ENCODE results near the gene SRCAP.

SRCAP gene

DNA sequence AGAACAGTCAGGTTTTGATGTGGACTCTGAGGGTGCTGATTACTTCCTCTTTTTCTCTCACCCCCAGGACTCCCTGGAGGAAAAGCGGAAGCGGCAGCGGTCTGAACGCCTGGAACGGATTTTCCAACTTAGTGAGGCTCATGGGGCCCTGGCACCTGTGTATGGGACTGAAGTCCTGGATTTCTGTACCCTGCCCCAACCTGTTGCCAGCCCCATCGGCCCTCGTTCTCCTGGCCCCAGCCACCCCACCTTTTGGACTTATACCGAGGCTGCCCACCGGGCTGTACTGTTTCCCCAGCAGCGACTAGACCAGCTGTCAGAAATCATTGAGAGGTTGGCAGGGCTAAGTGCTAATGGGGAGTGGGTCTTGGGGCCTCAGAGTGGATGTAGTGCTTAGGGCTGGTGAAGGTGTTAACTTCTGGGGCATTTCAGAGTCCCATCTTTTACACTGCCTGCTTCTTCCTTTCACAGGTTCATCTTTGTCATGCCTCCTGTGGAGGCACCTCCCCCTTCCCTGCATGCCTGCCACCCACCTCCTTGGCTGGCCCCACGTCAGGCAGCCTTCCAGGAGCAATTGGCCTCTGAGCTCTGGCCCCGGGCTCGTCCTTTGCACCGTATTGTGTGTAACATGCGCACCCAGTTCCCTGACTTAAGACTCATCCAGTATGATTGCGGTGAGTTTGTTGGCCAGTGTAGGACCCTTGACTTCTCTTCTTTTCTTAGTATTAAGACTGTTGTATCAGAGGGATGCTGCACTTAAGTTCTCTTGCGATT lies 30.1 kb downstream of the SRCAP start:
- ChIA-PET CTCF (no interaction called here), POLR2A (interaction anchor here (7.5 kb wide), 1 partner anchor 19 kb away, joined by 43 read pairs; the partner anchor contains the start of gene PHKG2)
- no peak for DNase-seq (ENCODE audit: extremely low spot score)
- no peak for TF ChIP-seq HDGF (IDR thresholded peaks at IDR 0.05; ENCODE audit: borderline replicate concordance)
- no peak for TF ChIP-seq ELF4 (IDR thresholded peaks at IDR 0.05)
- TF ChIP-seq SUZ12 (IDR thresholded peaks at IDR 0.05), result no peak
- no peak for TF ChIP-seq L3MBTL2 (conservative IDR thresholded peaks at IDR 0.05)
- no peak for TF ChIP-seq LEF1 (IDR thresholded peaks at IDR 0.05; ENCODE audit: borderline replicate concordance)
- no peak for TF ChIP-seq ARNT (IDR thresholded peaks at IDR 0.05)

DNA sequence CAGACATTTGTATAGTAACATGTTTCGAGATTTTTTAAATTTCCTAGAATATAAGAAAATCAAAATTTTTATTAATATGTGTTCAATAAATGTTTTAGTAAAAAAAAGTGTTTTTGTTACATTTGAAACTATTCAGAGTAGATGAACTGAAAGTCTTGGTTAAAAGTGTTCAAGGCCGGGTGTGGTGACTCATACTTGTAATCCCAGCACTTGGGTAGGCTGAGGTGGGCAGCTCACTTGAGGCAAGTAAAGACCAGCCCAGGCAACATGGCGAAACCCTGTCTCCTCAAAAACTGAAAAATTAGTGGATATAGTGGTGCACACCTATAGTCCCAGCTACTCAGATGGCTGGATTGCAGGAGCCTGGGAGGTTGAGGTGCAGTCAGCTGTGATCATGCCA lies 32.4 kb downstream of the SRCAP start:
- no peak for DNase-seq (ENCODE audit: extremely low spot score)
- ChIA-PET POLR2A (interaction anchor here (7.5 kb wide), 1 partner anchor 16 kb away, joined by 43 read pairs; the partner anchor contains the start of gene PHKG2), CTCF (no interaction called here)
- TF ChIP-seq SP1 (IDR thresholded peaks at IDR 0.05) (no peak), BHLHE40 (IDR thresholded peaks at IDR 0.05; ENCODE audit: borderline replicate concordance) (no peak), SUZ12 (IDR thresholded peaks at IDR 0.05) (no peak), L3MBTL2 (conservative IDR thresholded peaks at IDR 0.05) (no peak)
- TF ChIP-seq, protein P1, sequence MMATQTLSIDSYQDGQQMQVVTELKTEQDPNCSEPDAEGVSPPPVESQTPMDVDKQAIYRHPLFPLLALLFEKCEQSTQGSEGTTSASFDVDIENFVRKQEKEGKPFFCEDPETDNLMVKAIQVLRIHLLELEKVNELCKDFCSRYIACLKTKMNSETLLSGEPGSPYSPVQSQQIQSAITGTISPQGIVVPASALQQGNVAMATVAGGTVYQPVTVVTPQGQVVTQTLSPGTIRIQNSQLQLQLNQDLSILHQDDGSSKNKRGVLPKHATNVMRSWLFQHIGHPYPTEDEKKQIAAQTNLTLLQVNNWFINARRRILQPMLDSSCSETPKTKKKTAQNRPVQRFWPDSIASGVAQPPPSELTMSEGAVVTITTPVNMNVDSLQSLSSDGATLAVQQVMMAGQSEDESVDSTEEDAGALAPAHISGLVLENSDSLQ (IDR thresholded peaks at IDR 0.05), result no peak

DNA sequence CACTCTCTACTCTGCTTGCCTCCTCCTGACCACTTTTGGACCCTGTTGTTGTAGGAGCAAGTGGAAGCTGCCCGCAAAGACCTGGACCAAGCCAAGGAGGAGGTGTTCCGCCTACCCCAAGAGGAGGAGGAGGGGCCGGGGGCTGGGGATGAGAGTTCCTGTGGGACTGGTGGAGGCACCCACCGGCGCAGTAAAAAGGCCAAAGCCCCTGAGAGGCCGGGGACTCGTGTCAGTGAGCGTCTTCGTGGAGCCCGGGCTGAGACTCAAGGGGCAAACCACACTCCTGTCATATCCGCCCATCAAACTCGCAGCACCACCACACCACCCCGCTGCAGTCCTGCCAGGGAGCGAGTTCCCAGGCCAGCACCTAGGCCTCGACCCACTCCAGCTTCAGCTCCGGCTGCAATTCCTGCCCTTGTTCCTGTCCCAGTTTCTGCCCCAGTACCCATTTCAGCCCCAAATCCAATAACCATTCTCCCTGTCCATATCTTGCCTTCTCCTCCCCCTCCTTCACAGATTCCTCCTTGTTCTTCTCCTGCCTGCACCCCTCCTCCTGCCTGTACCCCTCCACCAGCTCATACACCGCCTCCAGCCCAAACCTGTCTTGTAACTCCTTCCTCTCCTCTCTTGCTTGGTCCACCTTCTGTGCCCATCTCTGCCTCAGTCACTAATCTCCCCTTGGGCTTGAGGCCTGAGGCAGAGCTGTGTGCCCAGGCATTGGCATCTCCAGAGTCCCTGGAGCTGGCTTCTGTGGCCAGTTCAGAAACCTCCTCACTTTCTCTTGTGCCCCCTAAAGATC lies 38.2 kb downstream of the SRCAP start:
- POLR2A ChIA-PET, result interaction anchor here (1.0 to 3.5 kb wide), 4 partner anchors 9 to 26 kb away, joined by 3 to 26 read pairs (median 6); partner anchors contain the start of gene PHKG2

DNA sequence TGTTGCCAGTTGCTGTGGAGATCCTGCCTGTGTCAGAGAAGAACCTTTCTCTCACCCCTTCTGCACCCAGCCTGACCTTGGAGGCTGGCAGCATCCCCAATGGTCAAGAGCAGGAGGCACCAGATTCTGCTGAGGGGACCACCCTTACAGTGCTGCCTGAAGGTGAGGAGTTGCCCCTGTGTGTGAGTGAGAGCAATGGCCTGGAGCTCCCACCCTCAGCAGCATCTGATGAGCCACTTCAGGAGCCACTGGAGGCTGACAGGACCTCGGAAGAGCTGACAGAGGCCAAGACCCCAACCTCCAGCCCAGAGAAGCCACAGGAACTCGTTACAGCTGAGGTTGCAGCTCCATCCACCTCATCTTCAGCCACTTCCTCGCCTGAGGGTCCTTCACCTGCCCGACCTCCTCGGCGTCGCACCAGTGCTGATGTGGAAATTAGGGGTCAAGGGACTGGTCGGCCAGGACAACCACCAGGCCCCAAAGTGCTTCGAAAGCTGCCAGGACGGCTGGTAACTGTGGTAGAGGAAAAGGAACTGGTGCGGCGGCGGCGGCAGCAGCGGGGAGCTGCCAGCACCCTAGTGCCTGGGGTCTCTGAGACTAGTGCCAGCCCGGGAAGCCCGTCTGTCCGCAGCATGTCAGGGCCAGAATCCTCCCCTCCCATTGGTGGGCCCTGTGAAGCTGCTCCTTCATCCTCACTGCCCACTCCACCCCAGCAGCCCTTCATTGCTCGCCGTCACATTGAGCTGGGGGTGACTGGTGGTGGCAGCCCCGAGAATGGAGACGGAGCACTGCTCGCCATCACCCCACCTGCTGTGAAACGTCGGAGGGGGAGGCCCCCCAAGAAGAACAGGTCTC lies 39.0 kb downstream of the SRCAP start:
- POLR2A ChIA-PET, result interaction anchor here (0.9 to 3.5 kb wide), 4 partner anchors 9 to 14 kb away, joined by 3 to 26 read pairs (median 4); partner anchors contain the start of gene PHKG2
- CTCF ChIA-PET, result no interaction called here
- no peak for DNase-seq (ENCODE audit: extremely low spot score)
- TF ChIP-seq FOXA1 (IDR thresholded peaks at IDR 0.05) (no peak), L3MBTL2 (conservative IDR thresholded peaks at IDR 0.05) (no peak), SUZ12 (IDR thresholded peaks at IDR 0.05) (no peak), HDGF (IDR thresholded peaks at IDR 0.05; ENCODE audit: borderline replicate concordance) (no peak), FOXM1 (IDR thresholded peaks at IDR 0.05; ENCODE audit: borderline replicate concordance) (no peak), CTBP1 (IDR thresholded peaks at IDR 0.05; ENCODE audit: borderline replicate concordance) (no peak), ARNT (IDR thresholded peaks at IDR 0.05) (no peak), LEF1 (IDR thresholded peaks at IDR 0.05; ENCODE audit: borderline replicate concordance) (no peak), NFRKB (IDR thresholded peaks at IDR 0.05) (no peak), FOXK2 (IDR thresholded peaks at IDR 0.05) (no peak), BHLHE40 (IDR thresholded peaks at IDR 0.05; ENCODE audit: borderline replicate concordance) (no peak), ZNF384 (IDR thresholded peaks at IDR 0.05) (no peak), ELF4 (IDR thresholded peaks at IDR 0.05) (no peak), SP1 (IDR thresholded peaks at IDR 0.05) (no peak), TARDBP (IDR thresholded peaks at IDR 0.05) (no peak)

More for the DNA sequence above, 38.2 kb downstream of the SRCAP start:
- CTCF ChIA-PET, result no interaction called here
- no peak for DNase-seq (ENCODE audit: extremely low spot score)
- TF ChIP-seq HDGF (IDR thresholded peaks at IDR 0.05; ENCODE audit: borderline replicate concordance) (no peak), LEF1 (IDR thresholded peaks at IDR 0.05; ENCODE audit: borderline replicate concordance) (no peak), TARDBP (IDR thresholded peaks at IDR 0.05) (no peak)

DNA sequence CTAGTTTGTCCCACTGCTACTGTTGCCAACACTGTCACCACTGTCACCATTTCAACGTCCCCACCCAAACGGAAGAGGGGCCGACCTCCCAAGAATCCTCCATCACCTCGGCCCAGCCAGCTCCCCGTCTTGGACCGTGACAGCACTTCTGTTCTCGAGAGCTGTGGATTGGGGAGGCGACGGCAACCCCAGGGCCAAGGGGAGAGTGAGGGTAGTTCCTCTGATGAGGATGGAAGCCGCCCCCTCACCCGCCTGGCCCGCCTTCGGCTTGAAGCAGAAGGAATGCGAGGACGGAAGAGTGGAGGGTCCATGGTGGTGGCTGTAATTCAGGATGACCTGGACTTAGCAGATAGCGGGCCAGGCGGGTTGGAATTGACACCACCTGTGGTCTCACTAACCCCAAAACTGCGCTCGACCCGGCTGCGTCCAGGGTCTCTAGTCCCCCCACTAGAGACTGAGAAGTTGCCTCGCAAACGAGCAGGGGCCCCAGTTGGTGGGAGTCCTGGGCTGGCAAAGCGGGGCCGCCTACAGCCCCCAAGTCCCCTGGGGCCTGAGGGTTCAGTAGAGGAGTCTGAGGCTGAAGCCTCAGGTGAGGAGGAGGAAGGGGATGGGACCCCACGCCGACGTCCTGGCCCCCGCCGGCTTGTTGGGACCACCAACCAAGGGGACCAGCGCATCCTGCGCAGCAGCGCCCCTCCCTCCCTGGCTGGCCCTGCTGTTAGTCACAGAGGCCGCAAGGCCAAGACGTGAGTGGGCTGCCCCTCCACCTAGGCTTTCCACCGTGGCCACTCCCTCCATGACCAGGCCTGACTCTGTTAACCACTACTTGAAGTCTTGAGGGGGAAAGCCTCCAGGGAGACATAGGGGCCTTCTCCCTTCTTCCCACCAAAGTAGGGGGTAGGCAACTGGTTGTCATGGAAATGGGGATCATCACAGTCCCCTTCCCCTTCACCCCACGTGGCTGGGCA lies 40.3 kb downstream of the SRCAP start:
- CTCF ChIA-PET, result no interaction called here
- POLR2A ChIA-PET, result interaction anchor here (0.9 to 3.5 kb wide), 2 partner anchors 8 to 10 kb away, joined by 3 to 26 read pairs; partner anchors contain the start of gene PHKG2
- no peak for TF ChIP-seq TARDBP (IDR thresholded peaks at IDR 0.05)
- no peak for TF ChIP-seq ARNT (IDR thresholded peaks at IDR 0.05)
- TF ChIP-seq SUZ12 (IDR thresholded peaks at IDR 0.05), result no peak
- no peak for TF ChIP-seq ELF4 (IDR thresholded peaks at IDR 0.05)
- TF ChIP-seq FOXK2 (IDR thresholded peaks at IDR 0.05), result no peak
- TF ChIP-seq LEF1 (IDR thresholded peaks at IDR 0.05; ENCODE audit: borderline replicate concordance), result no peak
- no peak for TF ChIP-seq BHLHE40 (IDR thresholded peaks at IDR 0.05; ENCODE audit: borderline replicate concordance)
- TF ChIP-seq FOXM1 (IDR thresholded peaks at IDR 0.05; ENCODE audit: borderline replicate concordance), result no peak
- TF ChIP-seq ZNF384 (IDR thresholded peaks at IDR 0.05), result no peak
- no peak for TF ChIP-seq FOXA1 (IDR thresholded peaks at IDR 0.05)
- TF ChIP-seq CTBP1 (IDR thresholded peaks at IDR 0.05; ENCODE audit: borderline replicate concordance), result no peak
- no peak for TF ChIP-seq HDGF (IDR thresholded peaks at IDR 0.05; ENCODE audit: borderline replicate concordance)
- no peak for TF ChIP-seq L3MBTL2 (conservative IDR thresholded peaks at IDR 0.05)
- TF ChIP-seq, protein P1 (IDR thresholded peaks at IDR 0.05), result no peak
- no peak for TF ChIP-seq SP1 (IDR thresholded peaks at IDR 0.05)
- DNase-seq (ENCODE audit: extremely low spot score), result no peak
